Suppressor macrophage treated with lipopolysaccharide for 1 hour (primary cell): ENCODE data around the gene ARL13B.
A peak's percentile ranks its signal among the peaks of the same experiment; 100 is the strongest.
"Not testable (repeated sequence)": the region's sequence is repeated elsewhere in the genome, so short reads cannot be mapped to it uniquely, and the experiment has no call there.

Experiments used
- DNase-seq, 3 donors: peaks; one replicate each; pipeline ENCODE4 v3.0.0-alpha.2; 2020 to 2022

The ARL13B gene

DNA sequence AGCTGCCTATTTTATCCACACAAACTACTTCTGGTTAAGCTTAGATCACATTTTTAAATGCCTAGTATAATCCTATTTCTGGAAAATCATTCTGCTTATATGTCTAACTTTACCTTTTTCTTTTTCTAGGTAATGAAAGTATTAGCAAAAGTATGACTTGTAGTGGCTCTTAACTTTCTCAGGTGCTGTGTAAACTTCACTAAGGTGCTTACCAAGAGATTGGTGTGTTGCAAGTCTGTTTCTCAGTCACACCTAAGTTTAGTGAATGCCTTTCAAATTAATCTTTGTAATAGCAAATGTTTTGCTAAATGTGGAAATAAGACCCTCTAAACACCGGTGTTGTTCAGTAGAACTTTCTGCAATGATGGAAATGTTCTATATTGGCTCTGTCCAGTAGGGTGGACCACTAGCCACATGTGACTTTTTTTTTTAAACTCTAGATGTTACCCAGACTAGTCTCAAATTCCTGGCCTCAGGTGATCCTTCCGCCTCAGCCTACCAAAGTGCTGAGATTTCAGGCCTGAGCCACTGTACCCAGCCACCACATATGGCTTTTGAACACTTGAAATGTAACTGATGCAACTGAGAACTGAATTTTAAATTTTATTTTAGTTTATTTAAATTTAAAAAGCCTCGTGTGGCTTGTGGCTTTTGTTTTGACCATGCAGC, 22.0 kb downstream of the ARL13B start:
- no peak for DNase-seq

DNA sequence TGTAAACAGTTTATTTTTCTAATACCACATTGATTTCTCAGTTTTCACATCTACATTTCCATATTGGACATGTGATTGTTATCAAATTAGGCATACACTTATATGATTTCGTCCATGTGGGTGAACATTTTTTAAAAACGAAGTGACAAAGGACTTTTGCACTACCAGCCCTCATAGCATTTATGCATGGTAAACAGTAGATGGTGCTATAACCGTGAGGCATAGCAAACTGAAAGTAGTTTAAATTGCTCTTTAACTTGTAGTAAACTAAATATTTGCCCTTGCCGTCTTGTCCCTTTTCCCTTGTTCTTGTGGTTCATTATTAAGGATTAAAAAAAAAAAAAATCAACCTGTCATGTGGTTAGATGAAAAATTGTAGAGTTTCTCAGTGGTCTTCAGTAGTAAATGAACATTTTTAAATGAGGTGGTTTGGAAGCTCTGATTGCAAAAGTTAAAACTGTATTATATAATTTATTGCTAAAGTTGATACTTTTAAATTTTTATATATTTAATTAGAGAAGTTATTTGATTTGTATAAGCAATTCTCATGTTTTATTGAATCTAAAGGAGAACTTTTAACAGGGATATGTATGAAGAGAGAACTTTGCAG, 24.5 kb downstream of the ARL13B start:
- peak; percentile 58 to 77 (median 76) for DNase-seq

GRCh38 chr3:94008253-94008652, 28.3 kb downstream of the ARL13B start:
- no peak for DNase-seq

- DNase-seq: no peak
These were observed 29.7 kb downstream of the ARL13B start for GRCh38 chr3:94009608-94010007.

GRCh38 chr3:94011233-94011711, 31.3 kb downstream of the ARL13B start:
- DNase-seq: peak; percentile 46 to 72 (median 67)

DNA sequence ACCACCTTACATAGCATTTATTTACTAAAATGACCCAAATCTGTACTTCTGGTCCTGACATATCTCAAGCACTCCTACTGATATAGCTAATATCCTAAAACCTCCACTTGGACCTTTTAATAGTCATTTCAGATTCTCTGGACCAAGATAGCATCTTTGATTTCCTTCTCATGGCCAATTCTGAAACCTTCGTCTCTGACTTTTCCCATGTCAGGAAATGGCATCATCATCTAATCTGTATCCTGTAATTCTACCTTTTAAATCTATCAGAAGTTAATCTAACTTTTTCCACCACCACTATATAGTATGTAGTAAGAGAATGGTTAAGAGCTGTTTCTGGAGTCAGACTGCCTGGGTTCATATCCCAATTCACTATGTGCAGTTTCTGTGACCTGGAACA, 32.2 kb downstream of the ARL13B start:
- no peak for DNase-seq

GRCh38 chr3:94015025-94015424, 35.1 kb downstream of the ARL13B start:
- DNase-seq: no peak

DNA sequence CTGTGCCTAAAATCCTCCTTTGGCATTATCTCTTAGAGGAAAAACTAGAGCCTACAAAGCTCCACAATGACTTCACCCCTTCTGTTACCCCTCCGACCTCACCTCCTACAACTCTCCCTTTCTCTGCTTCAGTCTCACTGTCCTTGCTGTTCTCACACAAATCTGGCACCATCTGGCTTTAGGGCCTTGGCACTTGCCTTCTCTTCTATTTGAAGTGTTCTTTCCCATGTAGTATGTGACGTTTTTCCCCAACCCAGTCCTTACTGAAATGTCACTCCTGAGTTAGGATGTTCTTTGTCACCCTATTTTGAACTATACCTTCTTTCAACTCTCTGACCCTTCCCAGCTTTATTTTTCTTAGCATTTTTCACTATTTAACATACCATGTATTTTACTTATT, 39.7 kb downstream of the ARL13B start:
- no peak for DNase-seq

GRCh38 chr3:94020293-94020692, 40.3 kb downstream of the ARL13B start:
- no peak for DNase-seq

- no peak for DNase-seq
These were observed 44.4 kb downstream of the ARL13B start for GRCh38 chr3:94024385-94024784.

DNA sequence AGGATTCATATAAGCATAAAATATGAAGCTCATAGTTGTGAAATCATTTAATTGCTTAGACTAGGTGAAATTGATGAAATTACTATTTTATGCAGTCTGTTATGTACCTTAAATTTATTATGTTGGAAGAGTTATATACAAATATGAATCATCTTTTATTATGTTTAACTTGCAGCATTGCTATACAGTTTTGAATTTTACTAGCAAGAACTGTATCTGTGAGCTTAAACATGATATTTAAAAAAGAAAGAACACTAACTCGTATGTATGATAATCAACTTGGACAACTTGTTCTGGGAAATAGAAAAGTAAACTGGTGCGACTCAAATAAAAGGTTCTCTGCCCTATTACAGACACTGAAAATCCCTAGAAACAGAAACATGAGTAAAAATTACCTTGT, 46.7 kb downstream of the ARL13B start:
- no peak for DNase-seq

DNA sequence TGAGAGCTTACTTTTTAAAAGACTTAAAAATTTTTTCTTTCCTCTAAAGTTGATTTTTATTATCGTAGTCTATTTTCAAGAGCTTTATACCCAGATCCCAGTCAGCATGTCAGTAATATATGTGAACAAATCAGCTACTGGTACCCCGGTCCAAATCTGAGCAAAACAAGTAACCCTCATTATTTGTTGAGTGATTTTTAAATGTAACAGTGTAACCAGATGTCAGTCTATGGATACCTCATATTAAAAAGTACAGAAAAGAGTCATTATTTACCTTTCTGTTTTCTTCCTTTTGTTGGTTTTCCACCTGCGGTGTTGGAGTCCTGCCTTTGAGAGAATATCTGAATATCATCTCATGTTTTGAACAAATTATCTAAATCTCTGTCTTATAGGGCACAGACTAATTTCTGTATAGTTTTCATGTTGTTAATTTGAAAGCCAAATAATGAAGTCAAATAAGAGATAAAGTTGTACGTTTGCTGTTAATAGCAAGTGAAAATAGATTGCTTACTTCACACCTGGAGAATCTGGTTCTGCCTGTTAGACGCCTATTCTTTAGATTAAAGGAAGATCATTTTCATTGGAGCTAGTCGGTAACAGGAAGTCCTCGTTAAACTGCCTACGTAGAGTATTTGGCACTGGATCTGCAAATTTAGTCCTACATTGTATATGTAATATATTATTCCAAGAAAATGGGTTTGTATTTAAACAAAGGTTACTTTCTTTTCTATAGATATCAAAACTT, 48.3 kb downstream of the ARL13B start, which contains the start of gene STX19:
Gene STX19 (minus strand): TSS at position 505 of the 745 bp plus-strand sequence. CDS start 13,328 bp downstream, outside the sequence.
- no peak for DNase-seq

- DNase-seq: peak; percentile 29 to 49 (median 38)
These were observed 57.1 kb downstream of the ARL13B start for GRCh38 chr3:94036909-94037507.

DNA sequence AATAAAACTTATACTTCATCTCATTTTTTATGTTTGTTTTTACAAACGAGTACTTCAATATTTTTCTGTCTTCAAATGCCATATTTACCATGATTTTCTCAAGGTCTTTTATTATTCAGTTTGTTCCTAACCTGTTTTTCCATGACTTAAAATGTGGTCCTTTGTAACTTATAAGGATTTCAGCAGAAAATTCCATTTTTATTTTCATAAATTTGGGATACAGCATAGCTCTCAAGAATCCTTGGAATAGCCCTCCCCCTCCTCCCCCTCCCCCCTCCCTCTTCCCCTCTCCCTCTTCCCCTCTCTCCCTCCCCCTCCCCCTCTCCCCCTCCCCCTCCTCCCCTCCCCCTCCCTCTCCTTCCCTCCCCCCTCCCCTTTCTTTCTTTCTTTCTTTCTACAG, 63.3 kb downstream of the ARL13B start:
- no peak for DNase-seq

DNA sequence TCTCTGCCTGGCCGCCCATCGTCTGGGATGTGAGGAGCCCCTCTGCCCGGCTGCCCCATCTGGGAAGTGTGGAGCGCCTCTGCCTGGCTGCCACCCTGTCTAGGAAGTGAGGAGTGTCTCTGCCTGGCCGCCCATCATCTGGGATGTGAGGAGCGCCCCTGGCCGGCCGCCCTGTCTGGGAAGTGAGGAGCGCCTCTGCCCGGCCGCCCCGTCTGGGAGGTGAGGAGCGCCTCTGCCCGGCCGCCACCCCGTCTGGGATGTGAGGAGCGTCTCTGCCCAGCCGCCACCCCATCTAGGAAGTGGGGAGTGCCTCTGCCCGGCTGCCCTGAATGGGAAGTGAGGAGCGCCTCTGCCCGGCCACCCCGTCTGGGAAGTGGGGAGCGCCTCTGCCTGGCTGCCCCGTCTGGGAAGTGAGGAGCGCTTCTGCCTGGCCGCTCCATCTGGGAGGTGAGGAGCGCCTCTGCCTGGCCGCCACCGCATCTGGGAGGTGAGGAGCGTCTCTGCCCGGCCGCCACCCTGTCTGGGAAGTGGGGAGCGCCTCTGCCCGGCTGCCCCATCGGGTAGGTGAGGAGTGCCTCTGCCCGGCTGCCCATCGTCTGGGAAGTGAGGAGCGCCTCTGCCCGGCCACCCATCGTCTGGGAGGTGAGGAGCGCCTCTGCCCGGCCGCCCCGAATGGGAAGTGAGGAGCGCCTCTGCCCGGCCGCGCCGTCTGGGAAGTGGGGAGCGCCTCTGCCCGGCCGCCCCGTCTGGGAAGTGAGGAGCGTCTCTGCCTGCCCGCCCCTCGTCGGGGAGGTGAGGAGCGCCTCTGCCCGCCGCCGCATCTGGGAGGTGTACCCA, 64.4 kb downstream of the ARL13B start:
- not testable (repeated sequence) for DNase-seq

DNA sequence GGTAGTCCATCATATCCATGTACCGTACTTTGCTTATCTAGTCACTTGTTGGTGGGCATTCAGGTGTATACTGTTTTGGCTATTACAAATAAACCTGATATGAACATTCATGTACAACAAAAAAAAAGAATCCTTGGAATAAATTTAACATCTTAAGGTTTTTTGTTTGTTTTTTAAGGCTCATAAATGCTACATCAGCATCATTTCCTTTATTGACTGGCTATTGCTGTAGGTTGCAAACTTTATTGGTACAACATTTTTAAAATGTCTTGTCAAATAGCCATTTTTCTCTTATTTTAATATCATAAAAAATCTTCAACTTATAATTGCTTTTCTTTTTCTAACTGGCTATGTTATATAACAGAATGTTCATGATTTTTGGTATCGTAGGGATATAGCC, 66.6 kb downstream of the ARL13B start:
- DNase-seq: no peak

- no peak for DNase-seq
These were observed 69.3 kb downstream of the ARL13B start for GRCh38 chr3:94049267-94049666.

DNA sequence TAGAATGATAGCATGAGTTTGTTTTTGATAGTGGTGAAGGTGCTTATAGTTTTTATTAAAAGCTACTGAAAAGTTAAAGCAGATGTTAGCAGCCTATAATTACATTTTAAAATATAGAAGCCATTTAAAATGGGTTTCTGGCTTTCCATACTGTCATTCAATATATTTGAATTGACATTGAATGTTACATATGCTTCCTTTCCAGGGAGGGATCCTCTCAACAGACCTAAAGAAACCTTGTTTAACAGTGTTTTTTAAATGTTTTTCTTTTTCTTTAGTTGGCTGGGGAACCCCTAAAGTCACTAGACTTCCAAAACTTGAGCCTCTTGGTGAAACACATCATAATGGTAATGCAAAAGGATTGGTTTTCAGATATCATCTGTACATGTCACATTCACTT, 70.6 kb downstream of the ARL13B start:
- no peak for DNase-seq

- no peak for DNase-seq
These were observed 81.3 kb downstream of the ARL13B start for GRCh38 chr3:94061297-94061696.

DNA sequence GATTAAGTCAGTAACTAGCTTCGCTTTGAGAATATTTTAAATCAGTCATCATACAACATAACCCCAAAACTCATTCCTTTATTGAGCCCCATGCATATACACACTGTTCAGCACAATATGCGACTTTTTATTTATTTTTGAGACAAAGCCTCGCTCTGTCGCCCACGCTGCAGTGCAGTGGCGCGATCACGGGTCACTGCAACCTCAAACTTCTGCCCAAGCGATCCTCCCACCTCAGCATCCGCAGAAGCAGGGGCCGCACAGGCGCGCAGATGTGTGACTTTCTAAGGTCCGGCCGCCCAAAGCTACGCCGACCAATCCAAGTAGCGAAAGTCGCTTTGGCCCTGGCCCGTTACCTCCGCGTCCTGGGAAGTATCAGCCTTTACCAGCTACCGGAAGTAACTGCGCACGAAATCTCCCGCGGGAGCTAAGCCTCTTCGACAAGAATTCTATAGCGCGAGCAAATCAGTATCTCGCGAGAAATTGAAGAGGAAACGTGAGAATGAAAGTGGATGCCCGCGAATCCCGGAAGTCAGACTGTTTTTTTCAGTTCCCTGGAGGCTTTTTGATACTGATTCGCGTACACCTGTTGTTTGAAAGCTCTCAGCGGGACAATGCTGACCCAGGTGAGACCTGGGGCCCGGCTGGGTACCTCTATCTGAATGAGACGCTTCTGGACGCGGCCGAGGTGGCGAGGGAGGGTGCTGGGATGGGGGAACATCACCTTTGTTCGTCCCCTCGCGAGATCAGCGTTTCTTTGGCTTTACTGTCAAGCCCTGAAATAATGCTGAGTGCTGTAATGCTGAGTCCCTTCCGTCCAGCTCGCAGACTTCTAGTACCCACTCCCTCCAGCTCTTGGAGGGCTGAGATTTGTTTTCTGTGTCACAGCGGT, 82.8 kb downstream of the ARL13B start, which contains the start of the genes DHFR2 and NSUN3:
Gene DHFR2 (minus strand): TSS at position 404 of the 892 bp plus-strand sequence. CDS start 1,405 bp downstream, outside the sequence.
Gene NSUN3 (plus strand): TSS at position 549 of the 892 bp plus-strand sequence. CDS start 66 bp downstream, at position 615.
- peak; percentile 95 to 99 (median 98) for DNase-seq
